ENCODE measurements around the gene TEX28.

GRCh38 chrX:154303476-154303875 lies 8.6 kb upstream of the TEX28 start:
- TF ChIP-seq CTCF (IDR thresholded peaks at IDR 0.05; ENCODE audit: borderline replicate concordance, extremely low read depth, low read length, poor library complexity, severe bottlenecking) (no peak), EZH2 (IDR thresholded peaks at IDR 0.05; ENCODE audit: borderline replicate concordance, low read depth, low read length, severe bottlenecking) (no peak)
